A673 (cell line): ENCODE measurements around the gene SIGLEC9. TPM values are rescaled to one million over a fixed set of nuclear protein-coding genes. Genes with fewer than 3 reads are reported as not detected.

Experiments
- BruUV-seq: library from RNA; stranded (reverse); fragments of 400-500 nt; replicated peaks from 2 replicates; lab custom pipeline; 2021; lab: Mats Ljungman, UMichigan
- CTCF ChIA-PET: fragments of 300-600 bp; sonication (Branson Sonifier 250); formaldehyde crosslinking; loops from one replicate; lab custom pipeline; 2022; ENCODE audit warnings: antibody characterized with exemption; lab: Charles Lee
- POLR2A ChIA-PET: fragments of 300-600 bp; sonication (Branson Sonifier 250); formaldehyde crosslinking; loops from one replicate; lab custom pipeline; 2022; ENCODE audit warnings: antibody characterized with exemption; ENCODE audit not compliant: low non-redundant PET; lab: Charles Lee
- DNase-seq: peaks from one replicate; pipeline ENCODE4 v3.0.0-alpha.2; 2015; ENCODE audit warnings: low spot score
- H3K27ac ChIP-seq: fragments of 200-600 bp; sonication (generic); 2 replicates; pipeline ENCODE4 v1.5.1; 2016; ENCODE audit warnings: mixed run types, low read depth, mild to moderate bottlenecking, mixed read lengths, antibody characterized with exemption, low read length; ENCODE audit not compliant: poor library complexity, severe bottlenecking
- H3K27me3 ChIP-seq: fragments of 200-600 bp; sonication (generic); replicated peaks from 2 replicates; pipeline ENCODE4 v1.6.1; 2017; ENCODE audit warnings: mixed run types, low read depth, mild to moderate bottlenecking, mixed read lengths, antibody characterized with exemption, low read length; ENCODE audit not compliant: insufficient read depth, poor library complexity
- H3K36me3 ChIP-seq: fragments of 200-600 bp; sonication (generic); 2 replicates; pipeline ENCODE4 v1.6.1; 2016; ENCODE audit warnings: mixed run types, mild to moderate bottlenecking, mixed read lengths, antibody characterized with exemption, low read length; ENCODE audit not compliant: insufficient read depth, poor library complexity, severe bottlenecking
- H3K4me1 ChIP-seq: fragments of 200-600 bp; sonication (generic); 2 replicates; pipeline ENCODE4 v1.6.1; 2017; ENCODE audit warnings: mixed run types, mild to moderate bottlenecking, mixed read lengths, antibody characterized with exemption, low read length; ENCODE audit not compliant: insufficient read depth, poor library complexity, severe bottlenecking
- H3K4me3 ChIP-seq: fragments of 200-600 bp; sonication (generic); 2 replicates; pipeline ENCODE4 v1.5.1; 2016; ENCODE audit warnings: low read depth, mixed run types, mild to moderate bottlenecking, mixed read lengths, low read length; ENCODE audit not compliant: poor library complexity, severe bottlenecking
- H3K9me3 ChIP-seq: fragments of 200-600 bp; sonication (generic); 2 replicates; pipeline ENCODE4 v1.6.1; 2016; ENCODE audit warnings: mixed run types, low read depth, mild to moderate bottlenecking, mixed read lengths, antibody characterized with exemption, low read length; ENCODE audit not compliant: poor library complexity, severe bottlenecking
- EZH2 ChIP-seq: fragments of 200-600 bp; sonication (generic); IDR thresholded peaks from 2 replicates; pipeline ENCODE4 v1.6.1; 2017; ENCODE audit warnings: borderline replicate concordance, low read depth, mild to moderate bottlenecking, mixed read lengths, antibody characterized with exemption, low read length; ENCODE audit not compliant: poor library complexity, severe bottlenecking
- intact Hi-C: fragments of 100-400 bp; cut with micrococcal nuclease; formaldehyde crosslinking; loops from one replicate; pipeline ENCODE4 v1.10.0; 2022; ENCODE audit not compliant: unreplicated experiment
- total RNA-seq: library from RNA; stranded (reverse); gene quantifications from 2 replicates; pipeline ENCODE4 v1.2.3, GENCODE V29; 2021
- TF ChIP-seq, protein P1 (sequence below): fragments of 300-800, 200-600 bp; sonication (generic); conservative IDR thresholded peaks from 2 replicates; pipeline ENCODE4 v1.5.1; 2017; ENCODE audit warnings: low read depth, mild to moderate bottlenecking, antibody characterized with exemption, low read length, moderate library complexity, mixed read lengths

The SIGLEC9 gene
- total RNA-seq, 1 experiment from 2014 or later, result not detected

- TF ChIP-seq EZH2, result no peak
- TF ChIP-seq, protein P1, sequence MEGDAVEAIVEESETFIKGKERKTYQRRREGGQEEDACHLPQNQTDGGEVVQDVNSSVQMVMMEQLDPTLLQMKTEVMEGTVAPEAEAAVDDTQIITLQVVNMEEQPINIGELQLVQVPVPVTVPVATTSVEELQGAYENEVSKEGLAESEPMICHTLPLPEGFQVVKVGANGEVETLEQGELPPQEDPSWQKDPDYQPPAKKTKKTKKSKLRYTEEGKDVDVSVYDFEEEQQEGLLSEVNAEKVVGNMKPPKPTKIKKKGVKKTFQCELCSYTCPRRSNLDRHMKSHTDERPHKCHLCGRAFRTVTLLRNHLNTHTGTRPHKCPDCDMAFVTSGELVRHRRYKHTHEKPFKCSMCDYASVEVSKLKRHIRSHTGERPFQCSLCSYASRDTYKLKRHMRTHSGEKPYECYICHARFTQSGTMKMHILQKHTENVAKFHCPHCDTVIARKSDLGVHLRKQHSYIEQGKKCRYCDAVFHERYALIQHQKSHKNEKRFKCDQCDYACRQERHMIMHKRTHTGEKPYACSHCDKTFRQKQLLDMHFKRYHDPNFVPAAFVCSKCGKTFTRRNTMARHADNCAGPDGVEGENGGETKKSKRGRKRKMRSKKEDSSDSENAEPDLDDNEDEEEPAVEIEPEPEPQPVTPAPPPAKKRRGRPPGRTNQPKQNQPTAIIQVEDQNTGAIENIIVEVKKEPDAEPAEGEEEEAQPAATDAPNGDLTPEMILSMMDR, result no peak
- no peaks in the 10 kb centered on the region for H3K27me3 ChIP-seq
- no TSS peak for BruUV-seq
- CTCF ChIA-PET, result interaction anchor here (0.5 kb wide), 1 partner anchor 317 kb away, joined by 14 read pairs; no protein-coding TSS in a partner anchor
- peaks cover 5% of the 10 kb centered on the region for H3K36me3 ChIP-seq
- no peak for DNase-seq
- H3K4me1 ChIP-seq, result no peaks in the 10 kb centered on the region
- H3K27ac ChIP-seq, result no peak overlapping the region
- no peak overlapping the region for H3K4me3 ChIP-seq
- POLR2A ChIA-PET, result no interaction called here
- H3K9me3 ChIP-seq, result no peaks in the 10 kb centered on the region
- intact Hi-C loops, result no loop called here
Observed at GRCh38 chr19:51100601-51101000, 24.1 kb upstream of the SIGLEC9 start.

DNA sequence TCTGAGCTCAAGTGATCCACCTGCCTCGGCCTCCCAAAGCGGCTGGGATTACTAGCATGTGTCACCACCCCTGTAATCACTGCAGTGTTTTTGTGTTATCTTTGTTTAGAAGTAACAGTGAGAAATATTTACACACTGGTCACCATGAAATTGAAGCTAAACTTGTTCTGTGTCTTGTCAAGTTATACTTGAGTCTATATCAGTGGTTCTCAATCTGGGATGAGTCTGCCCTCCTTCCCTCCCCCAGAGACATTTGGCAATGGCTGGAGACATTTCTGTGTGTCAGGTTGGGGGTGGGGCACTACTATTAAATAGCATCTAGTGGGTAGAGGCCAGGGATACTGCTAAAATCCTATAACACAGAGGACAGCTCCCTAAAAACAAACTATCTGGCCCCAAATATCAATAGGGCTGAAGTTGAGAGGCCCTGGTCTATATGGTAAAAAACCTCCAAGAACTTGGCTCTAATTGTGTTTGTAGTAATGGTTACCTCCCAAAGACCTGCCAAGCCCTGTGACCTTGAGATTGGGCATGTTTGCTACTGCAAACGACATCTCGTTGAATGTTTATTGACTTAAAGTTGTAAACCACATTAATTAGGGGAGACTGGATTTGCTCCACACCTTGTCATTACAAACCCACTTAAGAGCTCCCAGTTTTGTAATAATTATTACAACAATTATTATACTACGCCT, 23.4 kb upstream of the SIGLEC9 start:
- H3K4me1 ChIP-seq, result no peaks in the 10 kb centered on the region
- no peak overlapping the region for H3K4me3 ChIP-seq
- peaks cover 5% of the 10 kb centered on the region for H3K36me3 ChIP-seq
- no peak for DNase-seq
- CTCF ChIA-PET, result no interaction called here
- no TSS peak for BruUV-seq
- H3K27ac ChIP-seq, result no peak overlapping the region
- intact Hi-C loops, result no loop called here
- H3K9me3 ChIP-seq, result no peaks in the 10 kb centered on the region
- no peaks in the 10 kb centered on the region for H3K27me3 ChIP-seq
- TF ChIP-seq, protein P1, result no peak
- no peak for TF ChIP-seq EZH2
- POLR2A ChIA-PET, result no interaction called here

DNA sequence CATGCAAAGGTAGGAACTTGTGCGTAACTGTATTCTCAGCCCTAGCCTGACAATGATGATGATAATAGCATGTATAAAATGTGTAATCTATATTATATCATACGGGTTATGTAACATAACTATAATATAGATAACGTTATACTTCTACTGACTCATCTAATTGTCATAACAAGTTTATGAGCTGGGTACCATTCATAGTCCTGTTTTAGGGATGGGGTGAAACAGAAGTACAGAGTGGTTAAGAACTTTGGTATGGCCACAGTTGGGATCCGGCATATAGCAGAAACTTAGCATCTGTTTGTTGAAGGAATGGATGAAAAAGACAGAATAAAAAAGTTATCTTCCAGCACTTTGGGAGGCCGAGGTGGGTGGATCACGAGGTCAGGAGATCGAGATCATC, 21.7 kb upstream of the SIGLEC9 start:
- no peak for DNase-seq
- no peak overlapping the region for H3K27ac ChIP-seq
- BruUV-seq, result no TSS peak
- H3K9me3 ChIP-seq, result no peaks in the 10 kb centered on the region
- intact Hi-C loops, result no loop called here
- H3K27me3 ChIP-seq, result no peaks in the 10 kb centered on the region
- TF ChIP-seq, protein P1, result no peak
- no peak for TF ChIP-seq EZH2
- no peak overlapping the region for H3K4me3 ChIP-seq
- CTCF ChIA-PET, result no interaction called here
- H3K36me3 ChIP-seq, result peaks cover 5% of the 10 kb centered on the region
- POLR2A ChIA-PET, result no interaction called here
- peaks cover 7% of the 10 kb centered on the region for H3K4me1 ChIP-seq
